ENCODE results near the gene MAN1A1. TPM values are rescaled to one million over a fixed set of nuclear protein-coding genes. Genes with fewer than 3 reads are reported as not detected.
A peak's percentile ranks its signal among the peaks of the same experiment; 100 is the strongest.

Gene MAN1A1
- polyA plus RNA-seq, 1 experiment = 1.6 TPM

DNA sequence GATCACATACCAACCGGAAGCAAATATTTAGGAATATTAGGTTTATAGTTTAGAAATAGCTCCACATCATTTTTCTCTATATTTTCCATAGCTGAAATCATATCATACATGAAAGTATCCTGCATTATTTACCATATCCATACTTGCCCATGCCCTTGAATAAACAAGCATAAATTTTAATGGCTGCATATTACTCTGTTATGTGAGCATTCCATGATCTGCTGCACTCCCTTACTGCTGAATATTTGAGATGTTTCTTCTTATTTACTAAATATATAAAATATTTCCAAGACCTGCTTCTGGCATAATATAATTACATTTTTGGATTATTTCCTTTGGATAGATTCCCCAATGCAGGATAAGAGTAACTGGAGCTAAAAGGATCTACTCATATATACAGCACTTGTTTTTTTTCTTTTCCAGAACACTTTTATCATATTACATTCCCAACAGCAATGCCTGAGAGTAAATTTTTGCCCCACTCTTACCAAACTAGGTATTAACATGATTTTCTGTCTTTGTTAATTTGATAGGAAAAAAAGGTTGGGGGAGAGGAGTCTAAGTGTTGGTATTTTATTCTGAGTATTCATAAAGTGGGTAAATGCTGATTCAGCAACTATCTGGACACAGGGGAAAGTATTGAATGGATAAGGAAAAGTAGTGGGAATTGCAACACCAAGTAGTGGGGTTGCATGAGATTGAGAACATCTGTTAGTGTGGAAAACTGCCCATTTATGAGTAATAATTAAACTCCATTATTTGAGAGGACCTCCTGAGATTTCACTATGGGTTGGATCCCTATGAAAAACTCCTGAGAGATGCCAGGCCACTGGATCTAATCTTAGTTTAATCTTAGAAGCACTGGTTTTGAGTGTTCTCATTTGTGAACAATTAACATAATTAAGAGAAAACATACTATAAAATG is 76.0 kb downstream of the MAN1A1 start:
- no peaks in the 10 kb centered on the region for H3K27me3 ChIP-seq (ENCODE audit: control insufficient read depth, insufficient read depth, low read length)
- ChIA-PET CTCF (no interaction called here), POLR2A (no interaction called here)
- TF ChIP-seq, protein P1, sequence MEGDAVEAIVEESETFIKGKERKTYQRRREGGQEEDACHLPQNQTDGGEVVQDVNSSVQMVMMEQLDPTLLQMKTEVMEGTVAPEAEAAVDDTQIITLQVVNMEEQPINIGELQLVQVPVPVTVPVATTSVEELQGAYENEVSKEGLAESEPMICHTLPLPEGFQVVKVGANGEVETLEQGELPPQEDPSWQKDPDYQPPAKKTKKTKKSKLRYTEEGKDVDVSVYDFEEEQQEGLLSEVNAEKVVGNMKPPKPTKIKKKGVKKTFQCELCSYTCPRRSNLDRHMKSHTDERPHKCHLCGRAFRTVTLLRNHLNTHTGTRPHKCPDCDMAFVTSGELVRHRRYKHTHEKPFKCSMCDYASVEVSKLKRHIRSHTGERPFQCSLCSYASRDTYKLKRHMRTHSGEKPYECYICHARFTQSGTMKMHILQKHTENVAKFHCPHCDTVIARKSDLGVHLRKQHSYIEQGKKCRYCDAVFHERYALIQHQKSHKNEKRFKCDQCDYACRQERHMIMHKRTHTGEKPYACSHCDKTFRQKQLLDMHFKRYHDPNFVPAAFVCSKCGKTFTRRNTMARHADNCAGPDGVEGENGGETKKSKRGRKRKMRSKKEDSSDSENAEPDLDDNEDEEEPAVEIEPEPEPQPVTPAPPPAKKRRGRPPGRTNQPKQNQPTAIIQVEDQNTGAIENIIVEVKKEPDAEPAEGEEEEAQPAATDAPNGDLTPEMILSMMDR (IDR thresholded peaks at IDR 0.05; ENCODE audit: insufficient read depth, low read depth, low read length) = no peak
- DNase-seq (ENCODE audit: low read depth) = peak; percentile 60
- H3K36me3 ChIP-seq (ENCODE audit: control insufficient read depth, insufficient read depth, low read length) = no peaks in the 10 kb centered on the region
- H3K4me3 ChIP-seq (ENCODE audit: low read depth, low read length) = no peak overlapping the region

DNA sequence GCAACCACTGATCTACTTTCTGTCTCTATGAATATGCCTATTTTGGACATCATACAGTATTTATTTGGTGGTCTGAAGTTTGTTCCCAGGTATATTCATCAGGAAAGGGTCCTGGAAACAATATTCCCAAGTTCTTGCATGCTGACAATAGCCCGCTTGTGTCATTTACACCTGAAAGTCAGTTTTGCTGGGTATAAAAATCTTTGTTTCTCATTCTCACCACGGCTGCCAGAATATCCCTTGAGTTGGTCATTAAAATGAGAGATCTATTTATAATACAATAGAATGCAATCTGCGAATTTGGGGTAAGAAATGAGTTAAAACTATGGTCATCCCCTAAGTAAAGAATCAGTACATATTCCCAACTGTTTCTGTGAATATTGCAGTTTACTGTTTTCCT is 79.0 kb downstream of the MAN1A1 start:
- Histone ChIP-seq H3K27me3 (ENCODE audit: control insufficient read depth, insufficient read depth, low read length) (no peaks in the 10 kb centered on the region), H3K36me3 (ENCODE audit: control insufficient read depth, insufficient read depth, low read length) (no peaks in the 10 kb centered on the region), H3K4me3 (ENCODE audit: low read depth, low read length) (no peak overlapping the region)
- DNase-seq (ENCODE audit: low read depth) = no peak
- CTCF ChIA-PET = no interaction called here
- TF ChIP-seq, protein P1 (IDR thresholded peaks at IDR 0.05; ENCODE audit: insufficient read depth, low read depth, low read length) = no peak
- POLR2A ChIA-PET = no interaction called here

DNA sequence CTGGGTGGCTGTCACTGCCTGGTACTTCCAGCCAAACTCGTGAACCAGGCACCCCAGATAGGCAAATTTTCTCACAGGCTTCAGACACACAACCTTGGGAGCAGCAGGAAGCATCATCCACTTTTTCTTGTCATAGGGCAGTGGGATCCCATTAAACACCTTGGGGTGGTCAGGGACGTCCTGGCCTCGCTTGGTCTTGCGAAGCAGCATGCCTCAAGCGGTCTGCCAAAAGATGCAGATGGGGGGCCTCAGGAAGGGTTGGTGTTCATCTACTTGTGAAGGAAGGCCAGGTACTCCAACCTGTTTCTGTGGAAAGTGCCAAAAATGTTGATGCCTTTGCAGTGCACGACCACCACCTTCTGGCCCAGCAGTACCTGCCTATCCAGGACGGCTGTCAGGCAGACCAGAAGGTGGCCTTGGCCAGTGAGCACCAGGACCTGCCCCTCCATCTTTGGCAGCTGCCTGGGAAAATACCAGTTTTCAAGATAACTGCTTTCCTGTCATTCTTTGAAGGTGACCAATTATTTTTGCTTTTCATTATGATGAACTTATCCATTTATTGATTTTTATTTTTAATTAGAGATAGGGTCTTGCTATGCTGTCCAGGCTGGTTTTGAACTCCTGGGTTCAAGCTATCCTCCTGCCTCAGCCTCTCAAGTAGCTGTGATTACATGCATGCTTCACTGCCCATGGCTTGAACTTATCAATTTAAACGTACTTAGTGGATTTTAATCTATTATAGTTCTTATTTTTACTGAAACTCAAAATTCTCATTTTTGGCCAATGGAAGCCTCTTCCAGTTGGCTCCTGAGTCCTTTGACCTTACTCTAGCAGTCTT is 80.1 kb downstream of the MAN1A1 start:
- DNase-seq (ENCODE audit: low read depth) = no peak
- ChIA-PET CTCF (no interaction called here), POLR2A (no interaction called here)

DNA sequence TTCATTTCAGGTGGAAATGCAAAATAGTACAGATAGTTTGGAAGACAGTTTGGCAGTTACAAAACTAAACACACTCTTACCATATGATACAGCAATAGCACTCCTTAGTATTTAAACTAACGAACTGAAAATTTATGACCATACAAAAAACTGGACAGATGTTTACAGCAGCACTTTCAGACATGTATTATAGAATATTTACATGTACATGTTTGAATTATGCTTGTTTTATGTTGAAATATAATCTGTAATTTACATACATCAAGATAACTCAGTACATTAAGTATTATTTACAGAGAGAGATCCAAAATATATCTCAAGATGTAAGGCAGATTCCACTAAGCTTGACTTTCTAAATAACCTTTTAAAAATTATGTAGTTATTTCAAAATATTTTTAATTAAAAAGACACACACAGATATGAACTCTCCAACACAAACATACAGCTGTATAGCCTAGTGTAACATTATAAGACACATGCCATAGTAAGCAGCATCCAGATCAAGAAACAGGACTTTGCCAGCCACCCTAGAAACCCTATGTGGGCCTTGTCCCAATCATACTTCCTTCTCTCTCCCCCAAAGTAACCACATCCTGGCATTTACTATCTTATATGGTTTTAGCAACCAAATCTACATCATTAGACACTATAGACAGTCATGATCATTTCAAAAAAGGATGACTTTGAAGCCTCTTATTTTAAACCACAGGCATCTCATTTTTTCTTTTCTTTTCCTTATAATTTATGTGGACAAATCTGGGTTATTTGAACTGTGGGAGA is 82.2 kb downstream of the MAN1A1 start:
- Histone ChIP-seq H3K27me3 (ENCODE audit: control insufficient read depth, insufficient read depth, low read length) (no peaks in the 10 kb centered on the region), H3K4me3 (ENCODE audit: low read depth, low read length) (no peak overlapping the region), H3K36me3 (ENCODE audit: control insufficient read depth, insufficient read depth, low read length) (no peaks in the 10 kb centered on the region)
- DNase-seq (ENCODE audit: low read depth) = no peak
- CTCF ChIA-PET = no interaction called here
- POLR2A ChIA-PET = no interaction called here
- TF ChIP-seq, protein P1 (IDR thresholded peaks at IDR 0.05; ENCODE audit: insufficient read depth, low read depth, low read length) = no peak

More for the DNA sequence above, 80.1 kb downstream of the MAN1A1 start:
- TF ChIP-seq, protein P1 (IDR thresholded peaks at IDR 0.05; ENCODE audit: insufficient read depth, low read depth, low read length) = no peak
- Histone ChIP-seq H3K36me3 (ENCODE audit: control insufficient read depth, insufficient read depth, low read length) (no peaks in the 10 kb centered on the region), H3K4me3 (ENCODE audit: low read depth, low read length) (no peak overlapping the region), H3K27me3 (ENCODE audit: control insufficient read depth, insufficient read depth, low read length) (no peaks in the 10 kb centered on the region)

All from BJ (cell line).